VCaP (cell line): ENCODE results near the gene ASF1B.

Source experiments
- H3K27ac ChIP-seq: fragments of 450-650 bp; 2 replicates; pipeline ENCODE4 v1.5.1; 2017
- TF ChIP-seq, protein P1 (sequence below): fragments of 450-650 bp; conservative IDR thresholded peaks from 2 replicates; pipeline ENCODE4 v1.5.1; 2017; ENCODE audit warnings: mild to moderate bottlenecking, moderate library complexity

Gene ASF1B

DNA sequence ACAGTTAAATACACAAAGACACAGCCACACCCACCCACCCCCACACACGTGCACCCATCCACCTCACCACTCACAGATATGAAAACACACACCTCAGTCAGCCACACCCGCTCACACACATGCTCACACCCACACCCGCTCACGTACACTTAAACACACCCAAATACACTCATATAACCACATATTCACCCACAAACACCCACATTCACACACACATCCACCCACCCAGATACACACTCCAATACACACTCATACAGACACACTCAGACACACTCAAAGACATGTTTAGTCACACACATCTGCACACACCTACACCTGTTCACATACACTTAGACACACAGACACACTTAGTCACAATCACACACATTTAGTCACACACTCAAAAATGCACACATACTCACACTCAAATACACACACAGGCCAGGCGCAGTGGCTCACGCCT, 39.0 kb upstream of the ASF1B start:
- H3K27ac ChIP-seq: no peak overlapping the region
- TF ChIP-seq, protein P1, sequence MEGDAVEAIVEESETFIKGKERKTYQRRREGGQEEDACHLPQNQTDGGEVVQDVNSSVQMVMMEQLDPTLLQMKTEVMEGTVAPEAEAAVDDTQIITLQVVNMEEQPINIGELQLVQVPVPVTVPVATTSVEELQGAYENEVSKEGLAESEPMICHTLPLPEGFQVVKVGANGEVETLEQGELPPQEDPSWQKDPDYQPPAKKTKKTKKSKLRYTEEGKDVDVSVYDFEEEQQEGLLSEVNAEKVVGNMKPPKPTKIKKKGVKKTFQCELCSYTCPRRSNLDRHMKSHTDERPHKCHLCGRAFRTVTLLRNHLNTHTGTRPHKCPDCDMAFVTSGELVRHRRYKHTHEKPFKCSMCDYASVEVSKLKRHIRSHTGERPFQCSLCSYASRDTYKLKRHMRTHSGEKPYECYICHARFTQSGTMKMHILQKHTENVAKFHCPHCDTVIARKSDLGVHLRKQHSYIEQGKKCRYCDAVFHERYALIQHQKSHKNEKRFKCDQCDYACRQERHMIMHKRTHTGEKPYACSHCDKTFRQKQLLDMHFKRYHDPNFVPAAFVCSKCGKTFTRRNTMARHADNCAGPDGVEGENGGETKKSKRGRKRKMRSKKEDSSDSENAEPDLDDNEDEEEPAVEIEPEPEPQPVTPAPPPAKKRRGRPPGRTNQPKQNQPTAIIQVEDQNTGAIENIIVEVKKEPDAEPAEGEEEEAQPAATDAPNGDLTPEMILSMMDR: no peak

DNA sequence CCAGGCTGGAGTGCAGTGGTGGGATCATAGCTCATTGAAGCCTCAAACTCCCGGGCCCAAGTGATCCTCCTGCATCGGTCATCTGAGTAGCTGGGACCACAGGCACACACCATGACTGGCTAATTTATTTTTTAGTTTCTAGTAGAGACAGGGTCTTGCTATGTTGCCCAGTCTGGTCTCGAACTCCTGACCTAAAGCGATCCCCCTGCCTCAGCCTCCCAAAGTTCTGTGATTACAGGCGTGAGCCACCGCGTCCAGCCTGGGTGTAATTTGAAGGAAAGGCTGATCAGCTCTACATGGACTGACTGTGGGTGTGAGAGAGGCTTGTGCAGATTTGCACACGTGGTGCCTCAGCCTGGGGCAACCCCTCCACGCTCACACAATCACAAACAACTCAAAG, 38.5 kb upstream of the ASF1B start:
- no peak overlapping the region for H3K27ac ChIP-seq
- TF ChIP-seq, protein P1: no peak

DNA sequence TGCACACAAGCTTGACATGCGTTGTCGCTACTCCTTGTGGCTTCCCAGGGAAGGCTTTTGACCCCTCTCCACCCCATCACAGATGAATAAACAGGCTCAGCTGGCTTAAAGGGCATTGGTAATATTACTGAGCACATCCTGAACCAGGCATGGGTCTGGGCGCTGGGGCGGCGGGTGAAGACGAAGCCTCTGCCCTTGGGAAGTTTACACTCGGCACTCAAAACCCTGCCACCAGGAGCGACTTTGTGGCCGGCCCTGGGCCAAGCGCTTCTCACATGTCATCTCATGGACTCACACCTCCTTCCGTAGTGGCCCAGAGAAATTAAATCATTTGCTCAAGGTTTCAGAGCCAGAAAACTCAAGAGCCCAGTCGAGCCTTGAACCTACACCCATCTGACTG, 32.6 kb upstream of the ASF1B start:
- TF ChIP-seq, protein P1: no peak
- no peak overlapping the region for H3K27ac ChIP-seq

GRCh38 chr19:14168259-14168972, 32.0 kb upstream of the ASF1B start:
- no peak overlapping the region for H3K27ac ChIP-seq
- TF ChIP-seq, protein P1: no peak

DNA sequence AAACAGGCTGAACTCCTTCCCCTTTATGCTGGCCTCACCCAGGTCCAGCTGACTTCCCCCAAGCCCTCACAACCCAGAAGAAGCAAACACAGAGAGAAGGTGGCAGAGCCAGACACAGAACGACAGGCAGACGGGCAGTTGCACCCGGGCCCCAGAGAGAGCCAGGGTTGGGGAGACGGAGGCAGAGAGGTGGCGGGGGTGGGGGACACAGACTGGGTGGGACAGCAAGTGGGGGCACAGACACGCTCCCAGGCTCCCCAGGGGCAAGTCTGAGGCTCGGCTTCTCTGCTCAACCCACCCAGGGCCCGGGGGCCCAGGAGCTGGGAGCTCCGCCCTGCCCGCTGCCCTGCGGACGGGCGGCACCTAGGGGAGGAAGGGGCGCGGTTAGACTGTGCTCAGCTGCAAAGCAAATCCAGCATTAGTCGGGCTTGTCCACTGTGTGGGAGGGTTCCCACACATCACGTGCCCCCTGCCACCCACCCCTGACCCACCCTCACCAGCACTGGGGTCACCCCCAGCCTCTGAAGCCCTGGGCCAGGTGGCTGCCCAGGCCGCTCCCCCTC, 31.3 kb upstream of the ASF1B start:
- TF ChIP-seq, protein P1: no peak
- H3K27ac ChIP-seq: no peak overlapping the region

GRCh38 chr19:14166999-14167575, 30.7 kb upstream of the ASF1B start:
- TF ChIP-seq, protein P1: no peak
- no peak overlapping the region for H3K27ac ChIP-seq

DNA sequence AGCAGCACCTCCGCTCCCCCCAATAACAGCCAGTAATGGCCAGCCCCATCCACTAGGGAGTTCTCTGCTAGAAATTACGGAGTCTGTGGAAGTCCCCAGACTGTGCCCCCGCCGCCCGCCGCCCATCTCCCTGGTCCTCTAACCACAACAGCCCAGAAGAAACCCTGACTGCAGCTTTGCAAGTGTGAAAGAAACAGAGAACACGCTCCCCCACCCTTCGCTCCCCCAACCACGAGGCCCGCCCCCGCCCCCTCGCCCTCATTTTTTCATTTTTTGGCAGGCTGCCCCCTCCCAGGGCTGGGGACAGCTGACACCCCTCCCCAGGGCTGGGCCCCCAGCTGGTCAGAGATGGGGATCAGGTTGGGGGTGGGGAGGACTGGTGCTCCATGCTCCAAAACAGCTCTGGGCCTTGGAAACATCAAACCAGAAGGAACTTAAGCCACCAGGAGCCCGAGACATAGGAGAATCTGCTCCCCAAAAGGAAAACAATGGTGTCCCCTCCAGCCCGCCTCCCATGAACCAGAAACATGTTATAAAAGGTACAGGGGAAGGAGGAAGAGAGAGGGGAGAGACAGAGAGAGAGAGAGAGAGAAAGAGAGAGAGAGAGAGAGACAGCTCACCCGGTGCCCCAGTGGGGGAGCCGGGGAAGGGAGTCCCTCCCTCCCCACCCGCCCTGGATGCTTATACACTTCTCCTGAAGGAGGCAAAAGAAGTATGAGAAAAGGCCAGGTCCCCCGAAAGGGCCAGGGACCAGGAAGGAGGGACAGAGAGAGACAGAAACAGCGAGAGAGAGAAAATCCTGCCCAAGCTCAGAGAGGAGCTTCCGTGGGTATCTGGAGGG, 29.8 kb upstream of the ASF1B start:
- H3K27ac ChIP-seq: no peak overlapping the region
- TF ChIP-seq, protein P1: no peak
